ENCODE data around the gene MRPS12. TPM values are rescaled to one million over a fixed set of nuclear protein-coding genes. Genes with fewer than 3 reads are reported as not detected.

Gene MRPS12
- total and polyA plus RNA-seq, 2 of the 4 experiments (the other 2 are of a cell fraction), result 26.7 to 75.4 TPM

GRCh38 chr19:38888876-38889275 is 41.9 kb upstream of the MRPS12 start:
- no peaks in the 10 kb centered on the region for H3K9me3 ChIP-seq (ENCODE audit: control insufficient read depth, insufficient read depth, low read length)
- no peak overlapping the region for H4K5ac ChIP-seq (ENCODE audit: low read depth, low read length)
- no TSS peak for BruUV-seq (replicated peaks)
- in situ Hi-C loops (cut with MboI; ENCODE audit: low sequenced_read_pairs) (no loop called here), intact Hi-C loops (cut with micrococcal nuclease) (no loop called here), dilution Hi-C loops (cut with HindIII; ENCODE audit: low sequenced_read_pairs, unreplicated experiment) (no loop called here)
- H2BK5ac ChIP-seq (ENCODE audit: low read depth, low read length, poor library complexity, severe bottlenecking), result no peak overlapping the region
- no peak overlapping the region for H3K4ac ChIP-seq (ENCODE audit: low read depth, low read length)
- H3K27me3 ChIP-seq (ENCODE audit: control insufficient read depth, insufficient read depth, low read length), result no peaks in the 10 kb centered on the region
- ATAC-seq (ENCODE audit: low read depth) (no peak), DNase-seq (no peak)
- H4K20me1 ChIP-seq (ENCODE audit: insufficient read depth, low read length), result no peaks in the 10 kb centered on the region; the same call in 1 of the 2 replicates
- H2AK5ac ChIP-seq (ENCODE audit: low read depth, low read length), result no peak overlapping the region
- H2BK20ac ChIP-seq (ENCODE audit: low read depth, low read length), result no peak overlapping the region
- no peaks in the 10 kb centered on the region for H3K4me1 ChIP-seq (ENCODE audit: control insufficient read depth, insufficient read depth, low read length)
- peaks cover 21% of the 10 kb centered on the region for H3K36me3 ChIP-seq (ENCODE audit: control insufficient read depth, insufficient read depth, low read length)
- no peak overlapping the region for H2AK9ac ChIP-seq (replicated peaks; ENCODE audit: low read depth, low read length, poor library complexity)
- H3K23ac ChIP-seq (ENCODE audit: low read depth, low read length), result no peak overlapping the region
- H3K9ac ChIP-seq (ENCODE audit: low read depth, low read length), result no peak overlapping the region
- H3K9me1 ChIP-seq (ENCODE audit: insufficient read depth, low read length), result 0 out of 2 replicates have a peak, but pooled peaks cover 2% of the 10 kb centered on the region
- TF ChIP-seq CTCF (conservative IDR thresholded peaks at IDR 0.05; ENCODE audit: low read depth, low read length) (no peak), SMC3 (IDR thresholded peaks at IDR 0.05; ENCODE audit: low read depth, low read length) (no peak)
- no peak overlapping the region for H3K4me2 ChIP-seq (ENCODE audit: low read depth, low read length)
- H2BK120ac ChIP-seq (ENCODE audit: low read depth, low read length), result no peak overlapping the region
- 90% methylated on average over 9 of the region's 17 CpGs; no CpG with 5 or more reads in 1 of the 2 experiments for WGBS, 2 experiments (ENCODE audit: extremely low coverage in 2 of 2, insufficient read length in 1 of 2)
- H4K8ac ChIP-seq (ENCODE audit: low read depth in 2 of 2, low read length in 2 of 2), result no peak overlapping the region
- ChIA-PET CTCF (no interaction called here), POLR2A (ENCODE audit: unreplicated experiment) (no interaction called here)
- H3K56ac ChIP-seq (ENCODE audit: extremely low read depth, insufficient read depth, low read length), result no peak overlapping the region
- H2BK15ac ChIP-seq (ENCODE audit: low read depth, low read length), result no peak overlapping the region
- H3K14ac ChIP-seq (replicated peaks; ENCODE audit: low read depth, low read length), result no peak overlapping the region
- no peak overlapping the region for H2AFZ ChIP-seq (replicated peaks; ENCODE audit: low read length, poor library complexity)
- no peak overlapping the region for H3K27ac ChIP-seq (ENCODE audit: insufficient read depth, low read length)
- H3K4me3 ChIP-seq (ENCODE audit: insufficient read depth, low read depth, low read length), result no peak overlapping the region
- H3K79me1 ChIP-seq (ENCODE audit: low read depth in 1 of 2, low read length in 2 of 2), result no peaks in the 10 kb centered on the region
- no peak overlapping the region for H4K91ac ChIP-seq (ENCODE audit: insufficient read depth, low read depth, low read length)
- H3K18ac ChIP-seq (ENCODE audit: low read depth, low read length), result no peak overlapping the region
